ENCODE results near the gene ATR. TPM values are rescaled to one million over a fixed set of nuclear protein-coding genes. Genes with fewer than 3 reads are reported as not detected.
"Not testable (repeated sequence)": the region's sequence is repeated elsewhere in the genome, so short reads cannot be mapped to it uniquely, and the experiment has no call there.

The ATR gene
- total RNA-seq, 2 donors from 2014 or later, result 22.6 to 42.6 TPM

- H3K4me3 Mint-ChIP-seq, result no peak overlapping the region
- H3K4me1 Mint-ChIP-seq, result no peaks in the 10 kb centered on the region
- H3K9me3 Mint-ChIP-seq, result no peaks in the 10 kb centered on the region
- no peaks in the 10 kb centered on the region for H3K27me3 Mint-ChIP-seq
- no peak for ATAC-seq (replicated peaks)
- H3K36me3 Mint-ChIP-seq (ENCODE audit: low read depth), result no peaks in the 10 kb centered on the region
- no peak overlapping the region for H3K27ac Mint-ChIP-seq
These were observed 24.3 kb upstream of the ATR start for GRCh38 chr3:142602619-142603385.

DNA sequence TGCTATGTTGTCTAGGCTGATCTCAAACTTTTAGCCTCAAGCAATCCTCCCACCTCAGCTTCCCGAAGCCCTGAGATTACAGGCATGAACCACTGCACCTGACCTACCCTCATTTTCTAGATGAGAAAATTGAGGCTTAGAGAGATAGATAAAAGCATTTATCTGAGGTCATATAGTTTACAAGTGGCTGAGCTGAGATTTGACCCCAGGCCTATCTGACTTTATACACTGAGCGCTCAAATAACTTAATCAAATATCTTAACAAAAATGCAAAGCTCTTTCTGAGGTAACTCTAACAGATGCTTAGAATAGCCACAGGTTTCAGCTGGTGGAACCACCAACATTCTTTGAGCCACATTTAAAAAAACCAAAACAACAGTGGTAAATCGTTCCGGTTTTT lies 23.2 kb upstream of the ATR start:
- Mint-ChIP-seq H3K9me3 (no peaks in the 10 kb centered on the region), H3K4me1 (no peaks in the 10 kb centered on the region), H3K4me3 (no peak overlapping the region)

DNA sequence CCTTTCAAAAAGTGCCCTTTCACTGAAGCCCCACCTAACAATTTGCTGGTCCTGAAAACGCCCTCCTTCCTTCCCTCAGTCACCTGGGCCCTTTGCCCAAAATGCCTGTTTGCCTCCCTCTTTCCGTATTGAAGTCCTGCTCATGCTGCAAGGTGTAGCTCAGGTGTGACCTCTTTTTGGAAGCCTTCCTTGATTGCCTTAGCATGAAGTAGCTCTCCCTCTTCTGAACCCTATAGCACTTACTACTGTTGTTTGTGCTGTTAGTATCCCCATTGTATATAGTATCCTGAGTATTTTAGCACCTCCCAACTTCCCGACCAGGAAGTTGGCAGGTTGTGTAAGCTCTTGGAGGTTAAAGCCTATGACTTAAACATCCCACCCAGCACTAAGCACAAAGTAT lies 19.4 kb upstream of the ATR start:
- ATAC-seq (replicated peaks), result no peak
- H3K9me3 Mint-ChIP-seq, result no peaks in the 10 kb centered on the region
- H3K36me3 Mint-ChIP-seq (ENCODE audit: low read depth), result no peaks in the 10 kb centered on the region
- no peak overlapping the region for H3K27ac Mint-ChIP-seq
- H3K27me3 Mint-ChIP-seq, result no peaks in the 10 kb centered on the region
- H3K4me1 Mint-ChIP-seq, result no peaks in the 10 kb centered on the region
- H3K4me3 Mint-ChIP-seq, result no peak overlapping the region

More for the DNA sequence above, 23.2 kb upstream of the ATR start:
- Mint-ChIP-seq H3K27me3 (no peaks in the 10 kb centered on the region), H3K27ac (no peak overlapping the region), H3K36me3 (ENCODE audit: low read depth) (no peaks in the 10 kb centered on the region)
- no peak for ATAC-seq (replicated peaks)

DNA sequence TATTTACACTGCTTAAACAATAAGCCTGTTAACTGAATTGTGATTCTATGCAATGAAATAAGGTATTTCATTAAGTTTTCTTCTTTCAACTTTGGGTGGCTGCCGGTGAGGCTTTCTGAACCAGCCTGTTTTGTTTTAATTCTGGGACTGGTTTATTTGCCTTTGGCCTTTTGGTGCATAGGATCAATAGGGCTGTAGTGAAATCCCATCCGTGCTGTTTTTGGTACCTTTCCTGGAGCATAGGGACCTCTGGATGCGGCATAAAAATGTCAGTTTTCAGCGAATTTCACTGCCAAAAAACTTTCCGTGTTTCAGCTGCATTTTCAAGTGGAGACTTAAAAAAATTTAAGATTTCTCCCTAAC lies 18.2 kb upstream of the ATR start:
- peak overlapping the region; percentile 91 for H3K4me3 Mint-ChIP-seq
- no peaks in the 10 kb centered on the region for H3K36me3 Mint-ChIP-seq (ENCODE audit: low read depth)
- H3K27me3 Mint-ChIP-seq, result no peaks in the 10 kb centered on the region
- no peaks in the 10 kb centered on the region for H3K4me1 Mint-ChIP-seq
- no peak for ATAC-seq (replicated peaks)
- no peaks in the 10 kb centered on the region for H3K9me3 Mint-ChIP-seq
- no peak overlapping the region for H3K27ac Mint-ChIP-seq

DNA sequence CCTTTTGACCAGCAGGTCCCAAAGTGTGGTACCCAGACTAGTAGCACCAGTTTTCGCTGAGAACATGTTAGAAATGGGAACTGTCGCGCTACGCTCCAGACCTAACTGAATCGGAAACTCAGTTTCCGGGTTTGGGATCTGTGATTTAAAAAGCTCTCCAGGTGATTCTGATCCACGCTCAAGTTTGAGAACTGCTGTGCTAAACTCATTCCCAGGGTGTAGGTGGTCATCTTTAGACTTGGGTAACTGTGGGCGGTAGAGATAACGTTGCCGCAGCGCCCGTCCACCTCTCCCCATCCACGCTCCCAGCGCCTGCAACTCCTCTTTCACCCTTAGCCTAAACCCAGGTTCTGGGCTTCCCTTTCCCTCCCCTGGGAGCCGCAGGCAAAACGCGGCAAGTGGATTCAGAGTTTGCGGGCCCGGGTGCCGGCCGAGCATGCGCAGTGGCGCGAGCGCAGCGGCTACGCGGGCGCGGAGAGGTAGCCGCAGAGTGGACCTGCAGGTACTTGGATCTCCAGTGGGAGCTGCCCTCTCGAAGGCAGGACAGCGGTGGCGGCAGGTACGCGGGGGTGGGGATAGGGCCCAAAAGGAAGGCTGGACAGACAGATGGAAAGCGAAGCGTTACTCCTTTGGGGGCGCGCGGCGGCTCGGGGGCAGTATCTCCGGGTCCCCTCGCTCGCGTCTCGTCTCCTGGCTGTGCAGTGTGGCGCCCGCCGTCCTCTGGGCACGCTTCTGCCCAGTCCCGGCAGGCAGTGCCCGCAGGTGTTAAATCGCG lies 17.6 kb upstream of the ATR start, which contains the start of gene PLS1:
TSS of gene PLS1 (plus strand) at position 443 of the 775 bp plus-strand sequence. CDS start 67,845 bp downstream, outside the sequence.
- H3K4me1 Mint-ChIP-seq, result no peaks in the 10 kb centered on the region
- peak within 1 kb of the TSS; percentile 91 for H3K4me3 Mint-ChIP-seq
- peak; percentile 91 for ATAC-seq (replicated peaks)
- H3K27me3 Mint-ChIP-seq, result no peaks in the 10 kb centered on the region
- no peaks in the 10 kb centered on the region for H3K36me3 Mint-ChIP-seq (ENCODE audit: low read depth)
- H3K9me3 Mint-ChIP-seq, result no peaks in the 10 kb centered on the region
- H3K27ac Mint-ChIP-seq, result peak within 1 kb of the TSS; percentile 49

DNA sequence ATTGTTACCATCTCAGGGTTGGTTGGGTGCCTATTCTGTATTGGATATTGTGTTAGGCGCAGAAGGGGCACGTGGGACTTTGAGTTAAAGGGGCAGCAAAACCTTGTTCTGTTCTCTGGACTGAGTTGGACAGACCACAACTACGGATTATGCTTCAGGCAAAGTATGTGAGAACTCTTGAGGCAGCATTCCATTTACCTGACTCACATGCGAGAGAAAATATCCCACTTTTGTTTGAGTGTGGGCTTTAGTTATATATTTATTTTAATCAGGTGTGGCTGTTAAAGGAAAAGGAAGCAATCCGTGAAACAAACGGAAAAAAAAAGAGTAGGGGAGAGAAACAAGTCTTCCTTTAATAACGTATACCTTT lies 17.0 kb upstream of the ATR start:
- peak overlapping the region; percentile 91 for H3K4me3 Mint-ChIP-seq
- H3K27me3 Mint-ChIP-seq, result no peaks in the 10 kb centered on the region
- H3K36me3 Mint-ChIP-seq (ENCODE audit: low read depth), result no peaks in the 10 kb centered on the region
- ATAC-seq (replicated peaks), result no peak
- H3K4me1 Mint-ChIP-seq, result no peaks in the 10 kb centered on the region
- no peaks in the 10 kb centered on the region for H3K9me3 Mint-ChIP-seq
- H3K27ac Mint-ChIP-seq, result peak overlapping the region; percentile 49

GRCh38 chr3:142595141-142595540 lies 16.6 kb upstream of the ATR start:
- Mint-ChIP-seq H3K4me1 (no peaks in the 10 kb centered on the region), H3K27ac (no peak overlapping the region), H3K9me3 (no peaks in the 10 kb centered on the region), H3K4me3 (peak overlapping the region; percentile 91), H3K27me3 (peaks cover 1% of the 10 kb centered on the region), H3K36me3 (ENCODE audit: low read depth) (no peaks in the 10 kb centered on the region)
- ATAC-seq (replicated peaks), result no peak

DNA sequence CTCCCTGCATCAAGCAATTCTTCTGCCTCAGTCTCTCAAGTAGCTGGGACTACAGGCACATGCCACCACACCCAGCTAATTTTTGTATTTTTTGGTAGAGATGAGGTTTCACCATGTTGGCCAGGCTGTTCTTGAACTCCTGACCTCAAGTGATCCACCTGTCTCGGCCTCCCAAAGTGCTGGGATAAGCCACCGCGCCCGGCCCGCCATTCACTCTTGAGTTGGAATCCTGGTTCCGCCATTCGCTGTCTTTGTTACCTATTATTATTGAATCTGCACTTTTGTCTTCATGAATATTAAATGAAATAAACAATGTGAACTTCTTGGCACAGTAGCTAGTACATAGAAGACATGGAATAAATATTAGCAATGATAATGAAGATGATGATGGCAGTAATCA lies 13.7 kb upstream of the ATR start:
- H3K4me1 Mint-ChIP-seq; H3K27me3 Mint-ChIP-seq; H3K4me3 Mint-ChIP-seq; H3K36me3 Mint-ChIP-seq (ENCODE audit: low read depth); H3K9me3 Mint-ChIP-seq; ATAC-seq (replicated peaks); H3K27ac Mint-ChIP-seq: not testable (repeated sequence)

- Mint-ChIP-seq H3K4me3 (no peak overlapping the region), H3K36me3 (ENCODE audit: low read depth) (no peaks in the 10 kb centered on the region), H3K27me3 (peaks cover 4% of the 10 kb centered on the region), H3K9me3 (no peaks in the 10 kb centered on the region), H3K27ac (no peak overlapping the region), H3K4me1 (no peaks in the 10 kb centered on the region)
- no peak for ATAC-seq (replicated peaks)
These were observed 10.2 kb upstream of the ATR start for GRCh38 chr3:142588703-142589102.

GRCh38 chr3:142586803-142587406 lies 8.4 kb upstream of the ATR start:
- peak; percentile 53 for ATAC-seq (replicated peaks)
- peaks cover 10% of the 10 kb centered on the region for H3K27me3 Mint-ChIP-seq
- no peaks in the 10 kb centered on the region for H3K4me1 Mint-ChIP-seq
- no peak overlapping the region for H3K27ac Mint-ChIP-seq
- H3K9me3 Mint-ChIP-seq, result no peaks in the 10 kb centered on the region
- H3K36me3 Mint-ChIP-seq (ENCODE audit: low read depth), result no peaks in the 10 kb centered on the region
- H3K4me3 Mint-ChIP-seq, result no peak overlapping the region

DNA sequence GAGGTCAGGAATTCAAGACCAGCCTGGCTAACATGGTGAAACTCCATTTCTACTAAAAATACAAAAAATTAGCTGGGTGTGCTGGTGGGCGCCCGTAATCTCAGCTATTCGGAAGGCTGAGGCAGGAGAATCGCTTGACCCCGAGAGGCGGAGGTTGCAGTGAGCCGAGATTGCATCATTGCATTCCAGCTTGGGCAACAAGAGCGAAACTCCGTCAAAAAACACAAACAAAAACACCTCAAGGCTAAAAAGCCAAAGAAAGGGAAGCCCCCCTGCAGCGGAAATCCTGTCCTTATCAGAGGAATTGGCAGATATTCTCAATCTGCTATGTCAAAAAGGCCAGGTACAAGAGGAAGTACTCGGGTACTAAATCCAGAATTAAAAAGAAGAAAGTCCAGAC lies 2.5 kb upstream of the ATR start:
- not testable (repeated sequence) for H3K9me3 Mint-ChIP-seq; H3K36me3 Mint-ChIP-seq (ENCODE audit: low read depth); ATAC-seq (replicated peaks); H3K4me3 Mint-ChIP-seq; H3K27ac Mint-ChIP-seq; H3K27me3 Mint-ChIP-seq
- H3K4me1 Mint-ChIP-seq, result peaks cover 13% of the 10 kb centered on the region

GRCh38 chr3:142580061-142580423 lies 1.5 kb upstream of the ATR start:
- Mint-ChIP-seq H3K4me3 (peak overlapping the region; percentile 98), H3K9me3 (no peaks in the 10 kb centered on the region), H3K4me1 (peaks cover 22% of the 10 kb centered on the region), H3K27me3 (peaks cover 6% of the 10 kb centered on the region), H3K36me3 (ENCODE audit: low read depth) (peaks cover 14% of the 10 kb centered on the region), H3K27ac (peak overlapping the region; percentile 97)
- ATAC-seq (replicated peaks), result no peak

DNA sequence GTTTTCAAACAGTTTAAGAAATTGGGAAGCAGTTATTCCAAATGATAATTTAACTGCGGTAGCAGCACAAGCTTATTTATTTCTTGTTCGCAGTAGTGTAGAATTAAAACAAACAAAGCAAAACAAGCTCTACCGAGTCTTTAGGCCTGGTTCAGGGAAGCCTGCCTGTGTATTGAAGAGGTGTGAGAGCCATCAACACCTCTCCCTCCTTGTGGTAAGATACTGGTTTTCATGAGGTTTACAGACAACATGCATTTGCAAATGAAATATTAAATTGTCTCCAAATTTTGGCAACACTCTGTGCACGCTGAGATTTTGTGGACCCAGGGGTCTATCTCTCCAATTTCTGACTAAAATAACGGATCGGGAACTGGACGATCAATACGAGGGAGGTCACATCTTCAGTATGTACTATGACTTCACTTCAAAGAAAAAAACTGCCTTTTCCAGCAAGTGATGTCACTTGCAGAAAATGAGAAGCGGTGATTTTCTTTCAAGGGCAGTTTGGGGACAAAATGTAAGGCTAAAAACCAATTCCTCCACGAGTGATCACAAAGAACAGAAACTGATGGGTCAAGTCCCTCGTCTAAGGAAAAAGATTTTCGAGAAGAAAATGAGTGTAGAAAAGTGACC lies 721 bp downstream of the ATR start:
- Mint-ChIP-seq H3K4me1 (peaks cover 28% of the 10 kb centered on the region), H3K27ac (peak overlapping the region; percentile 97), H3K27me3 (peaks cover 3% of the 10 kb centered on the region), H3K4me3 (peak overlapping the region; percentile 98), H3K9me3 (no peaks in the 10 kb centered on the region), H3K36me3 (ENCODE audit: low read depth) (peaks cover 20% of the 10 kb centered on the region)
- no peak for ATAC-seq (replicated peaks)

DNA sequence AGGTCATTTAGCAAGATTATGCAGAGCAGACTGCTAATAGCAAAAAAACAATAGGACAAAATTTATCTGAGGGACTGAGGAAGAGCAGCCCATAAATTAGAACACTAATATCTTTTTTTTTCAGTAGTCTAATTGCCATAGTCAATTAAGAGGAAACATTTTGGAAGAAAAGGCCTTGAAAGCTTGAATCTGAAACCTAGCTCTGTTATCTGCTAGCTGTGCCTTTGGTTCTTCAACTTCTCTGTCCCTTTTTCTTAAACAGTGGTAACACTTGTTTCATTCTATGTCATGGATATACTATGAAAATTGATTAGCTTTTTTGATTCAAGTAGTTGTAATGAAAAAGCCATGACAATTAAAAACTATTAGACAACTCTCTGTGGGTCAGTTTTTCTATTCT lies 1.7 kb downstream of the ATR start:
- Mint-ChIP-seq H3K4me1 (peaks cover 28% of the 10 kb centered on the region), H3K27ac (peak overlapping the region; percentile 97), H3K36me3 (ENCODE audit: low read depth) (peaks cover 20% of the 10 kb centered on the region), H3K27me3 (no peaks in the 10 kb centered on the region), H3K9me3 (no peaks in the 10 kb centered on the region), H3K4me3 (peak overlapping the region; percentile 98)
- no peak for ATAC-seq (replicated peaks)
